CD4-positive, alpha-beta T cell (primary cell): ENCODE data around the gene SCRN1. TPM values are rescaled to one million over a fixed set of nuclear protein-coding genes. Genes with fewer than 3 reads are reported as not detected.

Source experiments
- ATAC-seq: fragments of 200-7000 bp; cut with Tn5 transposase; one replicate; pipeline ENCODE4 v1.10.0; 2022; ENCODE audit warnings: mild to moderate bottlenecking; ENCODE audit not compliant: poor library complexity
- CTCF ChIA-PET: fragments of 350-600 bp; sonication (Branson Sonifier 250); formaldehyde crosslinking; loops from one replicate; lab custom pipeline; 2021; ENCODE audit warnings: antibody characterized with exemption, inconsistent platforms; lab: Charles Lee
- POLR2A ChIA-PET: fragments of 350-600 bp; sonication (Branson Sonifier 250); formaldehyde crosslinking; loops from one replicate; lab custom pipeline; 2021; ENCODE audit warnings: antibody characterized with exemption, inconsistent platforms; lab: Charles Lee
- DNase-seq, 14 experiments: peaks; one replicate each; pipeline ENCODE4 v3.0.0-alpha.2; 2013 to 2020; ENCODE audit warnings: mixed read lengths in 2 of 14
- H3K27ac ChIP-seq, 2 donors: one replicate each; pipeline versions ENCODE4 v1.5.1 to v1.7.0; 2013; ENCODE audit warnings: low read length in 2 of 2, low read depth in 1 of 2, mild to moderate bottlenecking in 1 of 2
- H3K27me3 ChIP-seq, 2 experiments: 1 replicate in 1 of 2; 2 replicates in 1 of 2; pipeline versions ENCODE4 v1.6.1 to v1.7.0; 2013; ENCODE audit warnings: low read length in 2 of 2, control low read depth in 1 of 2, mild to moderate bottlenecking in 1 of 2, moderate library complexity in 1 of 2; ENCODE audit not compliant: insufficient read depth in 2 of 2, control insufficient read depth in 1 of 2
- H3K36me3 ChIP-seq: one replicate; pipeline ENCODE4 v1.6.1; 2013; ENCODE audit warnings: low read length, control low read depth; ENCODE audit not compliant: insufficient read depth
- H3K4me1 ChIP-seq: one replicate; pipeline ENCODE4 v1.6.1; 2013; ENCODE audit warnings: low read length, control low read depth; ENCODE audit not compliant: insufficient read depth
- H3K4me3 ChIP-seq: one replicate; pipeline ENCODE4 v1.5.1; 2013; ENCODE audit warnings: mild to moderate bottlenecking, low read length, moderate library complexity
- H3K9me3 ChIP-seq, 2 experiments: 1 replicate in 1 of 2; 2 replicates in 1 of 2; pipeline versions ENCODE4 v1.6.1 to v1.7.0; 2013; ENCODE audit warnings: low read length in 2 of 2, mild to moderate bottlenecking in 2 of 2, control low read depth in 1 of 2, moderate library complexity in 1 of 2; ENCODE audit not compliant: control insufficient read depth in 1 of 2, insufficient read depth in 1 of 2
- H3K27ac Mint-ChIP-seq: one replicate; pipeline ENCODE4 v1.8.0; 2020; ENCODE audit warnings: mixed read lengths
- H3K27me3 Mint-ChIP-seq: one replicate; pipeline ENCODE4 v1.8.0; 2021; ENCODE audit warnings: mixed read lengths
- H3K36me3 Mint-ChIP-seq: one replicate; pipeline ENCODE4 v1.8.0; 2021; ENCODE audit warnings: low read depth, mixed read lengths
- H3K4me1 Mint-ChIP-seq: one replicate; pipeline ENCODE4 v1.8.0; 2021; ENCODE audit warnings: low read depth, mixed read lengths
- H3K4me3 Mint-ChIP-seq: one replicate; pipeline ENCODE4 v1.8.0; 2020; ENCODE audit warnings: mild to moderate bottlenecking, mixed read lengths
- H3K9me3 Mint-ChIP-seq: one replicate; pipeline ENCODE4 v1.8.0; 2020; ENCODE audit warnings: mixed read lengths
- intact Hi-C, 2 experiments: fragments of 100-400 bp; cut with DNase I in 1 of 2; cut with micrococcal nuclease in 1 of 2; formaldehyde crosslinking; loops; one replicate each; pipeline versions ENCODE4 v1.15.1 to v1.9.0; 2023 to 2025; cut with DNase I, micrococcal nuclease
- total RNA-seq, 174 experiments: library from RNA in 2 of 174; stranded (reverse) in 2 of 174; gene quantifications; one replicate each; pipeline ENCODE4 v1.2.3 and lab custom pipeline; 2021 to 2026
- TF ChIP-seq, protein P1 (sequence below): fragments of 200-600 bp; IDR thresholded peaks from one replicate; pipeline ENCODE4 v1.8.0; 2022; ENCODE audit warnings: antibody characterized with exemption, mild to moderate bottlenecking

SCRN1 gene
- total RNA-seq, 2 experiments from 2014 or later: 2.4 to 3.2 TPM

DNA sequence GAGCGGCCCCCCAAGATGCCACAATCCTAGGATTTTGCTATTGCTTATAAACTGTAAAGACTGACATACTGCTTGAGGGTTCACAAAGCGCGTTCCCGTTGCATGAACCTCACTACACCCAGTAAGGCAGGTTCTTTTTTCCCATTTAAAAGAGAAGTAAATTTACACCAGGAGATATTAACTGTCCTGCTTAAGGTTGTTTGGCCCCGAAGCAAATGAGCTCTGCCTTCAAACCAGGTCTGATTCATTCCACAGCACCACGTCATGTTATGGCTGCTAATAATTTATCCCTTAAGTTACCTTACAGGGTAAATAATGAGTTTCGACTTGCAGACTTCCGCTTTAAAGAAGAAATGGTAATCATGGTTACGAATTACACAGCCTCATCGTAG is 37.5 kb upstream of the SCRN1 start:
- DNase-seq (peak in 6 of 14 experiments; percentile 13 to 74 (median 55)), ATAC-seq (peak; percentile 42)
- Mint-ChIP-seq H3K4me3 (peak overlapping the region; percentile 90), H3K36me3 (peaks cover 27% of the 10 kb centered on the region), H3K4me1 (peaks cover 42% of the 10 kb centered on the region), H3K27me3 (no peaks in the 10 kb centered on the region), H3K27ac (peak overlapping the region; percentile 80), H3K9me3 (no peaks in the 10 kb centered on the region)
- POLR2A ChIA-PET: interaction anchor here (0.9 to 3.3 kb wide), 9 partner anchors 10 to 567 kb away, joined by 3 to 21 read pairs (median 6); partner anchors contain the start of genes MTURN and NOD1
- Histone ChIP-seq H3K36me3 (no peaks in the 10 kb centered on the region), H3K4me3 (peak overlapping the region; percentile 70), H3K9me3 (no peaks in the 10 kb centered on the region), H3K27ac (peak overlapping the region; percentile 36 to 50), H3K27me3 (no peaks in the 10 kb centered on the region), H3K4me1 (peaks cover 14% of the 10 kb centered on the region)
- TF ChIP-seq, protein P1, sequence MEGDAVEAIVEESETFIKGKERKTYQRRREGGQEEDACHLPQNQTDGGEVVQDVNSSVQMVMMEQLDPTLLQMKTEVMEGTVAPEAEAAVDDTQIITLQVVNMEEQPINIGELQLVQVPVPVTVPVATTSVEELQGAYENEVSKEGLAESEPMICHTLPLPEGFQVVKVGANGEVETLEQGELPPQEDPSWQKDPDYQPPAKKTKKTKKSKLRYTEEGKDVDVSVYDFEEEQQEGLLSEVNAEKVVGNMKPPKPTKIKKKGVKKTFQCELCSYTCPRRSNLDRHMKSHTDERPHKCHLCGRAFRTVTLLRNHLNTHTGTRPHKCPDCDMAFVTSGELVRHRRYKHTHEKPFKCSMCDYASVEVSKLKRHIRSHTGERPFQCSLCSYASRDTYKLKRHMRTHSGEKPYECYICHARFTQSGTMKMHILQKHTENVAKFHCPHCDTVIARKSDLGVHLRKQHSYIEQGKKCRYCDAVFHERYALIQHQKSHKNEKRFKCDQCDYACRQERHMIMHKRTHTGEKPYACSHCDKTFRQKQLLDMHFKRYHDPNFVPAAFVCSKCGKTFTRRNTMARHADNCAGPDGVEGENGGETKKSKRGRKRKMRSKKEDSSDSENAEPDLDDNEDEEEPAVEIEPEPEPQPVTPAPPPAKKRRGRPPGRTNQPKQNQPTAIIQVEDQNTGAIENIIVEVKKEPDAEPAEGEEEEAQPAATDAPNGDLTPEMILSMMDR: no peak
- CTCF ChIA-PET: interaction anchor here (4.3 kb wide), 1 partner anchor 35 kb away, joined by 18 read pairs; no protein-coding TSS in a partner anchor
- intact Hi-C loops: loop anchor here (2.0 to 10.0 kb wide), 8 partner anchors 35 to 570 kb away; partner anchors contain the start of genes MTURN (in 1 of the 2) and ZNRF2 (in 1 of the 2)

DNA sequence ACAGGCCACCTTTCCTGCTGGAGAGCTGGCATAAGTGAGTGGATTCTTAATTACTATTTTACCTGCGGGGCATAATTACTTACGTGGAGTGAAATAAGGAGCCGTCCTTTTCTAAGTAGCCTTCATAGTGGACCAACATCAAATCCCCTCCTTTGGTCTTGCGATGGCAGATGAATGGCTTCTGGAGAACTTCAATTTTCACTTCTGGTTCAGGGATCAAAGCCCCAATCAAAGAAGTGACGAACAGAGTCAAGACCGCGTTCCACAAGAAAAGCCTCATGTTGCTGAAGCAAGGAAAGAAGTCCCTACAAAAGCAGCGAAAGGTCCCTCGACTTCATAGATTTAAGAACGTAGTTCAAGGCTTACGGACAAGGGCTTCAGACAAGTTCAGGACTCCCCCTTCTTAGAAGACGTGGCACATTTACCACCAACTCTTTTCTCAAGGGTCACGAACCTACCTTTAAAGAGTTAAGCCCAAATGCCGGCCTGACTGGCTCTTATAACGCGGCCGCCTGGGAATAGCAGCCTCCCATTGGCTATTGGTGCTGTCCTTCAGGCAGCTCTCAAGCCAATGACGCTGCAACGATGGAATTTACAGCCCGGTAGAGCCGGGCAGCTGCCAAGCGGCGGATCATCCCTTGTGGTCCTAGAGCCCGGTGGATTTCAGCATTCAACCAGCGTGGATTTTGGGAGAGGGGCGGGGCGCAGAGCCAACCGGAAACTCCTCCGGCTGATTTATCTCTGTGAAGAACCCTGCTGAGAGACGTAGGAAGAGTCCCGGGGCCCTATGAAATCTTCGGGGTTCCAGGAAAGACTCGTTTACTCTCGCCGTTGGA is 36.8 kb upstream of the SCRN1 start, which contains the start of gene FKBP14:
FKBP14 (minus strand) TSS at position 474 of the 836 bp plus-strand sequence; CDS start at position 280, 194 bp downstream.
- CTCF ChIA-PET: interaction anchor here (4.3 kb wide), 1 partner anchor 35 kb away, joined by 18 read pairs; no protein-coding TSS in a partner anchor
- POLR2A ChIA-PET: interaction anchor here (0.6 to 3.3 kb wide), 8 partner anchors 9 to 568 kb away, joined by 3 to 21 read pairs (median 6); partner anchors contain the start of gene NOD1
- H3K9me3 ChIP-seq: no peaks in the 10 kb centered on the region
- H3K27ac ChIP-seq: peak within 1 kb of the TSS; percentile 36 to 50
- H3K4me3 ChIP-seq: peak within 1 kb of the TSS; percentile 70
- no peaks in the 10 kb centered on the region for H3K27me3 Mint-ChIP-seq
- H3K9me3 Mint-ChIP-seq: no peaks in the 10 kb centered on the region
- peak; percentile 82 for ATAC-seq
- DNase-seq: peak; percentile 76 to 97 (median 88)
- TF ChIP-seq, protein P1: no peak
- H3K4me1 ChIP-seq: peaks cover 14% of the 10 kb centered on the region
- peak within 1 kb of the TSS; percentile 90 for H3K4me3 Mint-ChIP-seq
- H3K36me3 ChIP-seq: no peaks in the 10 kb centered on the region
- peaks cover 27% of the 10 kb centered on the region for H3K36me3 Mint-ChIP-seq
- H3K27ac Mint-ChIP-seq: peak within 1 kb of the TSS; percentile 80
- no peaks in the 10 kb centered on the region for H3K27me3 ChIP-seq
- intact Hi-C loops: loop anchor here (2.0 to 10.0 kb wide), 8 partner anchors 34 to 571 kb away; partner anchors contain the start of genes MTURN (in 1 of the 2) and ZNRF2 (in 1 of the 2)
- peaks cover 42% of the 10 kb centered on the region for H3K4me1 Mint-ChIP-seq

DNA sequence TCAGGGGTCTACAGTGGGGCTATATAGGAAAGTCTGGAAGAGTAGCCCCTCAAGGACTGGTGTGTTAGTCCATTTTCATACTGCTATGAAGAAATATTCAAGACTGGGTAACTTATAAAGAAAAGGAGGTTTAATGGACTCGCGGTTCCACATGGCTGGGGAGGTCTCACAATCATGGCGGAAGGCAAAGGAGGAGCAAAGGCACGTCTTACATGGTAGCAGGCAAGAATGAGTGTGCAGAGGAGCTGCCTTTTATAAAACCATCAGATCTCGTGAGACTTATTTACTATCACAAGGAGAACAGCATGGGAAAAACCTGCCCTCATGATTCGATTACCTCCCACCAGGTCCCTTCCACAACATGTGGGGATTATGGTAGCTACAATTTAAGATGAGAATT is 33.9 kb upstream of the SCRN1 start:
- peaks cover 20% of the 10 kb centered on the region for H3K36me3 Mint-ChIP-seq
- TF ChIP-seq, protein P1: no peak
- no peaks in the 10 kb centered on the region for H3K27me3 ChIP-seq
- DNase-seq (no peak), ATAC-seq (no peak)
- peaks cover 42% of the 10 kb centered on the region for H3K4me1 Mint-ChIP-seq
- no peaks in the 10 kb centered on the region for H3K36me3 ChIP-seq
- ChIA-PET CTCF (no interaction called here), POLR2A (no interaction called here)
- peaks cover 5% of the 10 kb centered on the region for H3K4me1 ChIP-seq
- no peaks in the 10 kb centered on the region for H3K9me3 Mint-ChIP-seq
- H3K4me3 ChIP-seq: no peak overlapping the region
- H3K4me3 Mint-ChIP-seq: peak overlapping the region; percentile 70
- intact Hi-C loops: loop anchor here in 1 of 2 experiments (10.0 kb wide), 1 partner anchor 111 kb away; the partner anchor contains the start of gene MTURN
- H3K9me3 ChIP-seq: no peaks in the 10 kb centered on the region
- H3K27ac ChIP-seq: no peak overlapping the region
- H3K27me3 Mint-ChIP-seq: no peaks in the 10 kb centered on the region
- no peak overlapping the region for H3K27ac Mint-ChIP-seq
